K562 (cell line): ENCODE results near the gene KIF21A. TPM values are rescaled to one million over a fixed set of nuclear protein-coding genes. Genes with fewer than 3 reads are reported as not detected.

Source experiments
- CBX1 ChIP-seq: sonication (generic); IDR thresholded peaks from 2 replicates; pipeline ENCODE4 v1.6.1; 2016; ENCODE audit warnings: antibody characterized with exemption, low read depth, mild to moderate bottlenecking
- GTF2E2 ChIP-seq: fragments of 200-800 bp; sonication (Bioruptor generic); IDR thresholded peaks from 2 replicates; pipeline ENCODE4 v1.6.1; 2016; ENCODE audit warnings: missing genetic modification characterization, missing compliant biosample characterization
- KDM5B ChIP-seq: fragments of 200-600 bp; sonication (generic); IDR thresholded peaks from 2 replicates; pipeline ENCODE4 v1.6.1; 2012; ENCODE audit warnings: low read depth, mild to moderate bottlenecking, moderate library complexity, low read length, control low read depth, inconsistent platforms; ENCODE audit not compliant: insufficient replicate concordance
- MEF2D ChIP-seq: conservative IDR thresholded peaks from 2 replicates; pipeline ENCODE4 v1.6.1; 2016; ENCODE audit warnings: low read depth, missing genetic modification characterization, missing compliant biosample characterization
- NCOA6 ChIP-seq: fragments of 450-650 bp; IDR thresholded peaks from 2 replicates; pipeline ENCODE4 v1.6.1; 2017; ENCODE audit warnings: mild to moderate bottlenecking
- NFYB ChIP-seq: IDR thresholded peaks from 2 replicates; pipeline ENCODE4 v1.6.1; 2011; ENCODE audit warnings: mild to moderate bottlenecking, moderate library complexity; ENCODE audit not compliant: insufficient read length; ENCODE audit errors: extremely low read depth
- NRF1 ChIP-seq, 2 experiments: fragments of 450-650 bp; IDR thresholded peaks in 1 of 2; conservative IDR thresholded peaks in 1 of 2; 2 replicates each; pipeline ENCODE4 v1.6.1; 2014; ENCODE audit warnings: mild to moderate bottlenecking in 2 of 2
- PATZ1 ChIP-seq: fragments of 250-450 bp; sonication (Bioruptor Pico); IDR thresholded peaks from 2 replicates; pipeline ENCODE4 v1.5.0; 2020; ENCODE audit warnings: mild to moderate bottlenecking, borderline replicate concordance
- PBX2 ChIP-seq, 2 experiments: IDR thresholded peaks in 1 of 2; conservative IDR thresholded peaks in 1 of 2; 2 replicates each; pipeline ENCODE4 v1.6.1; 2016; ENCODE audit warnings: low read depth in 2 of 2, mild to moderate bottlenecking in 1 of 2, missing compliant biosample characterization in 1 of 2, missing genetic modification characterization in 1 of 2, moderate library complexity in 1 of 2
- RCOR1 ChIP-seq, 2 experiments: IDR thresholded peaks; 2 replicates each; pipeline ENCODE4 v1.6.1; 2012; ENCODE audit warnings: low read depth in 2 of 2, low read length in 2 of 2, borderline replicate concordance in 1 of 2, improper control_type of control experiment in 1 of 2
- SMAD1 ChIP-seq: fragments of 150-350 bp; IDR thresholded peaks from 2 replicates; pipeline ENCODE4 v1.6.1; 2014; ENCODE audit warnings: low read length, low read depth; ENCODE audit not compliant: partially characterized antibody
- TRIM25 ChIP-seq: fragments of 450-650 bp; IDR thresholded peaks from 2 replicates; pipeline ENCODE4 v1.7.0; 2016; ENCODE audit warnings: borderline replicate concordance
- ZBTB33 ChIP-seq: sonication (generic); formaldehyde crosslinking; IDR thresholded peaks from 2 replicates; pipeline ENCODE4 v1.8.1; 2023; ENCODE audit warnings: mild to moderate bottlenecking, missing genetic modification reagents
- ZEB2 ChIP-seq: fragments of 450-650 bp; IDR thresholded peaks from 2 replicates; pipeline ENCODE4 v1.6.1; 2016
- ZNF586 ChIP-seq: fragments of 450-650 bp; formaldehyde crosslinking; conservative IDR thresholded peaks from 2 replicates; pipeline ENCODE4 v1.4.0; 2020; ENCODE audit warnings: mild to moderate bottlenecking, moderate library complexity
- ZNF668 ChIP-seq: fragments of 250-450 bp; sonication (Bioruptor Pico); IDR thresholded peaks from 2 replicates; pipeline ENCODE4 v1.8.0; 2022; ENCODE audit warnings: mild to moderate bottlenecking, inconsistent platforms
- ZNF766 ChIP-seq: fragments of 200-800 bp; sonication (Bioruptor generic); conservative IDR thresholded peaks from 2 replicates; pipeline ENCODE4 v1.6.1; 2016; ENCODE audit warnings: missing genetic modification characterization, missing compliant biosample characterization
- ZSCAN29 ChIP-seq: fragments of 450-650 bp; IDR thresholded peaks from 2 replicates; pipeline ENCODE4 v1.6.1; 2017
- polyA plus RNA-seq, 8 experiments: library from polyadenylated mRNA; depleted of rRNA in 4 of 8; stranded (reverse) in 5 of 8; unstranded in 3 of 8; fragments of >200 nt; fragmentation: Nextera tagmentation in 2 of 8; fragmentation: Illumina TruSeq in 1 of 8; extraction: Ambion mirVana in 2 of 8; extraction: Trizol in 1 of 8; gene quantifications; 2 replicates each; pipeline versions ENCODE4 v1.2.1 to v1.2.3, GENCODE V29; 2011 to 2014; ENCODE audit warnings: inconsistent platforms in 1 of 8, missing spikeins in 1 of 8
- total RNA-seq, 7 experiments: library from RNA; depleted of rRNA in 6 of 7; stranded (reverse); fragments of >200 nt in 6 of 7; fragmentation: Illumina TruSeq in 2 of 7; extraction: Trizol in 2 of 7; gene quantifications; 2 replicates each; pipeline versions ENCODE4 v1.2.1 to v1.2.3, GENCODE V29; 2011 to 2021; ENCODE audit warnings: low replicate concordance in 1 of 7

The KIF21A gene
- total and polyA plus RNA-seq, 9 of the 15 experiments (the other 6 are each of a cell fraction or from before 2014, with no cell fraction given): 17.7 to 45.0 (median 30.3) TPM

- TF ChIP-seq ZBTB33 (CRISPR knock-in tag): 0 out of 2 replicates have a peak, but pooled peaks have one; percentile 8
- TF ChIP-seq PBX2 (CRISPR knock-in tag; IDR thresholded peaks at IDR 0.05; ENCODE audit: low read depth): no peak
- TF ChIP-seq PBX2 (tag; conservative IDR thresholded peaks at IDR 0.05; ENCODE audit: low read depth): no peak
- no peak for TF ChIP-seq MEF2D (tag)
- 0 out of 2 replicates have a peak, but pooled peaks have one; percentile 14 for TF ChIP-seq ZEB2
- no peak for TF ChIP-seq PATZ1 (CRISPR knock-in tag)
- no peak for TF ChIP-seq NCOA6
- TF ChIP-seq ZNF766: peak; percentile 48; the same call in 1 of the 2 replicates
- TF ChIP-seq KDM5B: peak; percentile 37
- TF ChIP-seq TRIM25: no peak
- TF ChIP-seq RCOR1 (IDR thresholded peaks at IDR 0.05; ENCODE audit: borderline replicate concordance in 1 of 2, low read depth in 2 of 2, low read length in 2 of 2): peak in 1 of 2 experiments; percentile 74; a peak in 2 of 4 replicates
- no peak for TF ChIP-seq NFYB
- no peak for TF ChIP-seq SMAD1
- no peak for TF ChIP-seq ZNF668
- TF ChIP-seq NRF1 (conservative IDR thresholded peaks at IDR 0.05 in 1 of 2, IDR thresholded peaks at IDR 0.05 in 1 of 2): peak in 1 of 2 experiments; percentile 20; a peak in 2 of 4 replicates
- peak; percentile 90 for TF ChIP-seq GTF2E2 (tag)
- no peak for TF ChIP-seq ZSCAN29
- TF ChIP-seq ZNF586 (CRISPR knock-in tag): no peak
- TF ChIP-seq CBX1: peak; percentile 66; the same call in 1 of the 2 replicates
These were observed at the start of gene KIF21A (continued) for GRCh38 chr12:39443081-39443928.
